Measurements from ENCODE around the gene B3GNT3.
A peak's percentile ranks its signal among the peaks of the same experiment; 100 is the strongest.

The B3GNT3 gene

GRCh38 chr19:17770613-17771012, 24.3 kb upstream of the B3GNT3 start:
- Histone ChIP-seq H2AK5ac (ENCODE audit: low read length, severe bottlenecking) (no peak overlapping the region), H3K9me3 (ENCODE audit: control insufficient read depth, low read length) (no peaks in the 10 kb centered on the region), H3K79me1 (replicated peaks; ENCODE audit: low read length, poor library complexity, severe bottlenecking) (no peaks in the 10 kb centered on the region), H3K27me3 (ENCODE audit: control insufficient read depth in 1 of 2, insufficient read depth in 1 of 2, low read length in 2 of 2) (peaks cover 3 to 13% of the 10 kb centered on the region in 2 experiments), H4K91ac (ENCODE audit: low read length) (no peak overlapping the region), H2BK15ac (ENCODE audit: low read depth, poor library complexity, severe bottlenecking) (no peak overlapping the region), H3K27ac (ENCODE audit: low read length, poor library complexity, severe bottlenecking) (no peak overlapping the region), H4K8ac (ENCODE audit: low read length) (no peak overlapping the region), H3K4me3 (ENCODE audit: insufficient read depth in 1 of 2, low read depth in 1 of 2, low read length in 2 of 2) (no peak overlapping the region), H3K4me2 (ENCODE audit: low read length, poor library complexity, severe bottlenecking) (no peak overlapping the region), H2BK12ac (ENCODE audit: low read length in 2 of 2) (no peak overlapping the region), H2AFZ (ENCODE audit: low read depth, low read length) (no peak overlapping the region), H3K4ac (ENCODE audit: low read depth in 1 of 2, low read length in 2 of 2) (no peak overlapping the region), H3K9ac (ENCODE audit: low read length) (no peak overlapping the region), H2BK120ac (ENCODE audit: low read depth, low read length) (no peak overlapping the region), H3K36me3 (ENCODE audit: control insufficient read depth in 1 of 2, insufficient read depth in 2 of 2, low read depth in 1 of 2, low read length in 2 of 2) (no peaks in the 10 kb centered on the region), H3K23ac (ENCODE audit: low read length in 2 of 2) (no peak overlapping the region), H3K18ac (ENCODE audit: low read depth in 1 of 2, low read length in 2 of 2) (no peak overlapping the region), H3K4me1 (ENCODE audit: control insufficient read depth, insufficient read depth, low read depth, low read length) (peaks cover 8% of the 10 kb centered on the region), H3K14ac (ENCODE audit: low read length in 2 of 2) (no peak overlapping the region), H2BK5ac (ENCODE audit: low read depth, low read length, poor library complexity, severe bottlenecking) (no peak overlapping the region)
- WGBS: 84% methylated on average over 13 of the region's 13 CpGs
- no peak for DNase-seq

DNA sequence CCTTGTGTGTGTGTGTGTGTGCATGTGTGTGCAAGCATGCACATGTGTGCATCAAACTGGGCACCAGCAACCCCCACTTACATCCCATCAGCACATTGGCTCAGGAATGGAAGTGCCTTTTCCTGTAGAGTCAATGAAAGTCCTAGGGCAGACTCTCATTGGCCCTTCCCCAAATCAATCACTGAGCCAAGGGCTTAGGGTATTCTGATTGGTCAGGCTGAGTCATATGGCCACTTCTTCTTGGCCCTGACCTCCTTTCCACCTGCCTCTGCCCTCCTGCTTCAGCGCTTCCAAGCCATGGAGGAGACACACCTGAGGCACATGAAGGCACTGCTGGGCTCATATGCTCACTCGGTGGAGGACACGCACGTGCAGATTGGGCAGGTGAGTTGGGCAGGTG, 22.8 kb upstream of the B3GNT3 start:
- no peak overlapping the region for H3K14ac ChIP-seq (ENCODE audit: low read length in 2 of 2)
- H4K8ac ChIP-seq (ENCODE audit: low read length): no peak overlapping the region
- H2BK5ac ChIP-seq (ENCODE audit: low read depth, low read length, poor library complexity, severe bottlenecking): no peak overlapping the region
- no peak overlapping the region for H2BK12ac ChIP-seq (ENCODE audit: low read length in 2 of 2)
- peak; percentile 44 for DNase-seq
- no peak overlapping the region for H3K4me2 ChIP-seq (ENCODE audit: low read length, poor library complexity, severe bottlenecking)
- no peak overlapping the region for H3K27ac ChIP-seq (ENCODE audit: low read length, poor library complexity, severe bottlenecking)
- no peaks in the 10 kb centered on the region for H3K36me3 ChIP-seq (ENCODE audit: control insufficient read depth in 1 of 2, insufficient read depth in 2 of 2, low read depth in 1 of 2, low read length in 2 of 2)
- H2AFZ ChIP-seq (ENCODE audit: low read depth, low read length): no peak overlapping the region
- H3K4me3 ChIP-seq (ENCODE audit: insufficient read depth in 1 of 2, low read depth in 1 of 2, low read length in 2 of 2): no peak overlapping the region
- no peaks in the 10 kb centered on the region for H3K9me3 ChIP-seq (ENCODE audit: control insufficient read depth, low read length)
- H2BK120ac ChIP-seq (ENCODE audit: low read depth, low read length): no peak overlapping the region
- no peak overlapping the region for H3K4ac ChIP-seq (ENCODE audit: low read depth in 1 of 2, low read length in 2 of 2)
- H2BK15ac ChIP-seq (ENCODE audit: low read depth, poor library complexity, severe bottlenecking): no peak overlapping the region
- no peak overlapping the region for H3K9ac ChIP-seq (ENCODE audit: low read length)
- WGBS: 98% methylated on average over 4 of the region's 4 CpGs
- H3K23ac ChIP-seq (ENCODE audit: low read length in 2 of 2): no peak overlapping the region
- H4K91ac ChIP-seq (ENCODE audit: low read length): no peak overlapping the region
- no peak overlapping the region for H2AK5ac ChIP-seq (ENCODE audit: low read length, severe bottlenecking)
- no peak overlapping the region for H3K18ac ChIP-seq (ENCODE audit: low read depth in 1 of 2, low read length in 2 of 2)
- peaks cover 3 to 13% of the 10 kb centered on the region in 2 experiments for H3K27me3 ChIP-seq (ENCODE audit: control insufficient read depth in 1 of 2, insufficient read depth in 1 of 2, low read length in 2 of 2)
- H3K4me1 ChIP-seq (ENCODE audit: control insufficient read depth, insufficient read depth, low read depth, low read length): no peaks in the 10 kb centered on the region
- no peaks in the 10 kb centered on the region for H3K79me1 ChIP-seq (replicated peaks; ENCODE audit: low read length, poor library complexity, severe bottlenecking)

GRCh38 chr19:17775245-17775927, 19.6 kb upstream of the B3GNT3 start:
- Histone ChIP-seq H3K4me3 (ENCODE audit: insufficient read depth in 1 of 2, low read depth in 1 of 2, low read length in 2 of 2) (peak overlapping the region in 1 of 2 experiments; percentile 25), H2BK5ac (ENCODE audit: low read depth, low read length, poor library complexity, severe bottlenecking) (no peak overlapping the region), H3K9ac (ENCODE audit: low read length) (peak overlapping the region; percentile 13), H2BK12ac (ENCODE audit: low read length in 2 of 2) (no peak overlapping the region), H3K23ac (ENCODE audit: low read length in 2 of 2) (no peak overlapping the region), H2BK15ac (ENCODE audit: low read depth, poor library complexity, severe bottlenecking) (no peak overlapping the region), H3K79me1 (replicated peaks; ENCODE audit: low read length, poor library complexity, severe bottlenecking) (no peaks in the 10 kb centered on the region), H3K9me3 (ENCODE audit: control insufficient read depth, low read length) (no peaks in the 10 kb centered on the region), H4K8ac (ENCODE audit: low read length) (no peak overlapping the region), H3K18ac (ENCODE audit: low read depth in 1 of 2, low read length in 2 of 2) (no peak overlapping the region), H4K91ac (ENCODE audit: low read length) (no peak overlapping the region), H3K27ac (ENCODE audit: low read length, poor library complexity, severe bottlenecking) (no peak overlapping the region), H2BK120ac (ENCODE audit: low read depth, low read length) (no peak overlapping the region), H2AFZ (ENCODE audit: low read depth, low read length) (no peak overlapping the region), H3K4me2 (ENCODE audit: low read length, poor library complexity, severe bottlenecking) (no peak overlapping the region), H3K14ac (ENCODE audit: low read length in 2 of 2) (no peak overlapping the region), H2AK5ac (ENCODE audit: low read length, severe bottlenecking) (no peak overlapping the region), H3K4me1 (ENCODE audit: control insufficient read depth, insufficient read depth, low read depth, low read length) (peaks cover 10% of the 10 kb centered on the region), H3K4ac (ENCODE audit: low read depth in 1 of 2, low read length in 2 of 2) (no peak overlapping the region), H3K27me3 (ENCODE audit: control insufficient read depth in 1 of 2, insufficient read depth in 1 of 2, low read length in 2 of 2) (peaks cover 3 to 27% of the 10 kb centered on the region in 2 experiments), H3K36me3 (ENCODE audit: control insufficient read depth in 1 of 2, insufficient read depth in 2 of 2, low read depth in 1 of 2, low read length in 2 of 2) (no peaks in the 10 kb centered on the region)
- WGBS: 52% methylated on average over 12 of the region's 16 CpGs
- peak; percentile 65 for DNase-seq

DNA sequence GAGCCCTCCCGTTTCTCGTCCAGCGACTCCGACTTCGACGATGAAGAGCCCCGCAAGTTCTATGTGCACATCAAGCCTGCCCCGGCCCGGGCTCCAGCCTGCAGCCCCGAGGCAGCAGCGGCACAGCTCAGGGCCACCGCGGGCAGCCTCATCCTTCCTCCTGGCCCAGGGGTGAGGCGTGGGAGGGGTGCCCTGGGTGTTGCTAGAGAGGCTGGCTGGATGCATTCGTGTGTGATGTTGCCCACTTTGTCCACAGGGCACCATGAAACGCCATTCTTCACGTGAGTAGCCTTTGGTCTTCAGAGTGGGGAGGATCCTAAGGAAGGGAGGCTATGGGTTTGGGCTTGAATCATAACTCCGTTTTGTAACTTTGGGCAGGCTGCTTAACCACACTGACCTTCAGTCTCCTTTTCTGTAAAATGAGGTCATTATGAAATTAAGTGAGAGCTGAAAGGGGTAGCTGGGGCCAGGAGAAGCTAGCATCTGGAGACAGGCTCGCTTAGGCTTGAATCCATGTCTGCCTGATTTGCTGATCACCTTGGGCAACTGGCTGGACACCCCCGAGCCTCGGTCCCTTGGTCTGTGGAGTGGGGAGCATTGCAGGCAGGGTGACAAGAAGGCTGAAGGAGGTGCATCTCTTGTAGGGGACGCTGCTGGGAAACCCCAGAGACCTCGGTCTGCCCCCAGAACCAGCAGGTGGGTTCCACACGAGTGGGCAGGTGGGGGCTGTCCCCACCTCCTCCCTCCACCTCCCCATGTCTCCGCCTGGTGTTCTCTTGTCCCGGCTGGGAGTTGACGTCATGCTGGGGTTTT, 18.7 kb upstream of the B3GNT3 start:
- Histone ChIP-seq H2AFZ (ENCODE audit: low read depth, low read length) (no peak overlapping the region), H3K18ac (ENCODE audit: low read depth in 1 of 2, low read length in 2 of 2) (no peak overlapping the region), H3K4ac (ENCODE audit: low read depth in 1 of 2, low read length in 2 of 2) (no peak overlapping the region), H3K4me1 (ENCODE audit: control insufficient read depth, insufficient read depth, low read depth, low read length) (peaks cover 10% of the 10 kb centered on the region), H4K91ac (ENCODE audit: low read length) (no peak overlapping the region), H3K4me3 (ENCODE audit: insufficient read depth in 1 of 2, low read depth in 1 of 2, low read length in 2 of 2) (peak overlapping the region in 1 of 2 experiments; percentile 22), H3K9ac (ENCODE audit: low read length) (peak overlapping the region; percentile 46), H3K9me3 (ENCODE audit: control insufficient read depth, low read length) (no peaks in the 10 kb centered on the region), H2BK15ac (ENCODE audit: low read depth, poor library complexity, severe bottlenecking) (no peak overlapping the region), H3K27ac (ENCODE audit: low read length, poor library complexity, severe bottlenecking) (no peak overlapping the region), H2BK5ac (ENCODE audit: low read depth, low read length, poor library complexity, severe bottlenecking) (no peak overlapping the region), H3K36me3 (ENCODE audit: control insufficient read depth in 1 of 2, insufficient read depth in 2 of 2, low read depth in 1 of 2, low read length in 2 of 2) (no peaks in the 10 kb centered on the region), H3K79me1 (replicated peaks; ENCODE audit: low read length, poor library complexity, severe bottlenecking) (no peaks in the 10 kb centered on the region), H2BK120ac (ENCODE audit: low read depth, low read length) (no peak overlapping the region), H4K8ac (ENCODE audit: low read length) (no peak overlapping the region), H2BK12ac (ENCODE audit: low read length in 2 of 2) (no peak overlapping the region), H3K14ac (ENCODE audit: low read length in 2 of 2) (no peak overlapping the region), H3K4me2 (ENCODE audit: low read length, poor library complexity, severe bottlenecking) (no peak overlapping the region), H2AK5ac (ENCODE audit: low read length, severe bottlenecking) (no peak overlapping the region), H3K27me3 (ENCODE audit: control insufficient read depth in 1 of 2, insufficient read depth in 1 of 2, low read length in 2 of 2) (peaks cover 3 to 29% of the 10 kb centered on the region in 2 experiments), H3K23ac (ENCODE audit: low read length in 2 of 2) (no peak overlapping the region)
- 86% methylated on average over 21 of the region's 27 CpGs for WGBS
- DNase-seq: no peak
